ENCODE results near the gene ERC1.

ERC1 gene

DNA sequence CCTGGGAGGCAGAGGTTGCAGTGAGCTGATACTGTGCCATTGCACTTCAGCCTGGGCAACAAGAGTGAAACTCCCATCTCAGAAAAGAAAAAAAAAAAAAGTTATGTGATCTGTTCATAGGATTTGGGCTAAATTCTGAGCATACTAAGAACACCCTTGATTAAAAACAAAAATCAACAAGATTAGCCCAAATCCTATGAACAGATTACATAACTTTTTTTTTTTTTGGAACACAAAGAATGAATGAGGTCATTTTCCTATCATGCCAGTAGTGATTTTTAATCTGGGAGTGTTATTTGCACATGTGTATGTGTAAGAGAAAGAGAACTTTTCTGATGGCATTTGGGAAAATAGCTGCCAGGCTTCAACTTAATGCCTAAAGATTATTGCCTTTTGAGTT is 208.7 kb downstream of the ERC1 start:
- no peak for TF ChIP-seq CTCF (IDR thresholded peaks at IDR 0.05; ENCODE audit: low read depth, low read length)
- DNase-seq, result no peak
- Histone ChIP-seq H3K27me3 (ENCODE audit: insufficient read depth, low read depth, severe bottlenecking) (no peaks in the 10 kb centered on the region), H3K27ac (no peak overlapping the region), H3K36me3 (no peaks in the 10 kb centered on the region; the same call in none of the 2 replicates), H3K4me3 (ENCODE audit: low read depth, low read length) (no peak overlapping the region), H3K9me3 (ENCODE audit: severe bottlenecking) (no peaks in the 10 kb centered on the region)

GRCh38 chr12:1201030-1201429 is 210.0 kb downstream of the ERC1 start:
- Histone ChIP-seq H3K27ac (no peak overlapping the region), H3K27me3 (ENCODE audit: insufficient read depth, low read depth, severe bottlenecking) (no peaks in the 10 kb centered on the region), H3K36me3 (no peaks in the 10 kb centered on the region; the same call in 1 of the 2 replicates), H3K9me3 (ENCODE audit: severe bottlenecking) (no peaks in the 10 kb centered on the region), H3K4me3 (ENCODE audit: low read depth, low read length) (no peak overlapping the region)
- DNase-seq, result no peak
- no peak for TF ChIP-seq CTCF (IDR thresholded peaks at IDR 0.05; ENCODE audit: low read depth, low read length)

DNA sequence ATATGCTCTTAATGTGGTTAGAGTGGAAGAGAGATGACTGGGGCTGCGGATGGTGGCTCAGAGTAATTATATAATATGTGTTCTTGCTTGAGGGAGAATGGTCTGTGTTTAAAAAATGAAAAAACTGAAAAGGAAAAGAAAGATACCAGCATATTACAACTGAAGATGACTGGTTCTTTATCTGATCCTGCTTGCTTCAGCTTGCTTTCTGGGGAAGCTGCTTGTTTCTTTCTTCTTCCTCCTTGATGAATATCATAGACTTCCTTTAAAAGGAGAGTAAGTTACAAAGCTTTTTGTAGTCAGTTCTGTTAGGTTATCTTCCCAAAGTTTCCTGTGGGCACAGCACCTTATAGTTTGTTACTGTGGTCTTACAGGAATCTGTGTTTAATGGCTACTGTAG is 210.9 kb downstream of the ERC1 start:
- H3K27ac ChIP-seq, result no peak overlapping the region
- no peak overlapping the region for H3K4me3 ChIP-seq (ENCODE audit: low read depth, low read length)
- DNase-seq, result no peak
- TF ChIP-seq CTCF (IDR thresholded peaks at IDR 0.05; ENCODE audit: low read depth, low read length), result no peak
- no peaks in the 10 kb centered on the region for H3K27me3 ChIP-seq (ENCODE audit: insufficient read depth, low read depth, severe bottlenecking)
- H3K36me3 ChIP-seq, result no peaks in the 10 kb centered on the region; the same call in 1 of the 2 replicates
- H3K9me3 ChIP-seq (ENCODE audit: severe bottlenecking), result no peaks in the 10 kb centered on the region

GRCh38 chr12:1203735-1204019 is 212.7 kb downstream of the ERC1 start:
- no peaks in the 10 kb centered on the region for H3K9me3 ChIP-seq (ENCODE audit: severe bottlenecking)
- no peaks in the 10 kb centered on the region; the same call in 1 of the 2 replicates for H3K36me3 ChIP-seq
- TF ChIP-seq CTCF (IDR thresholded peaks at IDR 0.05; ENCODE audit: low read depth, low read length), result no peak
- DNase-seq, result no peak
- H3K27ac ChIP-seq, result no peak overlapping the region
- no peak overlapping the region for H3K4me3 ChIP-seq (ENCODE audit: low read depth, low read length)
- H3K27me3 ChIP-seq (ENCODE audit: insufficient read depth, low read depth, severe bottlenecking), result no peaks in the 10 kb centered on the region

- DNase-seq, result no peak
- H3K4me3 ChIP-seq (ENCODE audit: low read depth, low read length), result peak overlapping the region; percentile 10
These were observed 213.6 kb downstream of the ERC1 start for GRCh38 chr12:1204581-1205121.

More at GRCh38 chr12:1204581-1205121, 213.6 kb downstream of the ERC1 start:
- H3K27me3 ChIP-seq (ENCODE audit: insufficient read depth, low read depth, severe bottlenecking), result no peaks in the 10 kb centered on the region
- peak overlapping the region; percentile 55 for H3K27ac ChIP-seq
- no peaks in the 10 kb centered on the region for H3K9me3 ChIP-seq (ENCODE audit: severe bottlenecking)
- no peaks in the 10 kb centered on the region; the same call in 1 of the 2 replicates for H3K36me3 ChIP-seq
- TF ChIP-seq CTCF (IDR thresholded peaks at IDR 0.05; ENCODE audit: low read depth, low read length), result no peak

All from WERI-Rb-1 (cell line).